HepG2 (cell line): Measurements from ENCODE around the gene ZDHHC14.

Source experiments
- FOSL2 ChIP-seq: sonication (generic); formaldehyde crosslinking; IDR thresholded peaks from 2 replicates; pipeline ENCODE4 v1.4.0; 2020; ENCODE audit warnings: missing genetic modification reagents
- MAZ ChIP-seq, 2 experiments: sonication (generic) in 1 of 2; formaldehyde crosslinking in 1 of 2; IDR thresholded peaks; 2 replicates each; pipeline versions ENCODE4 v1.5.0 to v1.6.1; 2012 to 2020; ENCODE audit warnings: low read depth in 2 of 2, mild to moderate bottlenecking in 2 of 2, borderline replicate concordance in 1 of 2, improper control_type of control experiment in 1 of 2, low read length in 1 of 2, missing genetic modification reagents in 1 of 2, moderate library complexity in 1 of 2
- MED1 ChIP-seq: sonication (generic); formaldehyde crosslinking; IDR thresholded peaks from 2 replicates; pipeline ENCODE4 v1.4.0; 2020; ENCODE audit warnings: missing genetic modification reagents
- MZF1 ChIP-seq: sonication (generic); formaldehyde crosslinking; IDR thresholded peaks from 2 replicates; pipeline ENCODE4 v1.8.1; 2023; ENCODE audit warnings: mild to moderate bottlenecking, missing genetic modification reagents, borderline replicate concordance
- NCOA1 ChIP-seq: sonication (generic); formaldehyde crosslinking; IDR thresholded peaks from 2 replicates; pipeline ENCODE4 v1.9.0; 2021; ENCODE audit warnings: missing genetic modification reagents
- ZBTB4 ChIP-seq: sonication (generic); formaldehyde crosslinking; IDR thresholded peaks from 2 replicates; pipeline ENCODE4 v1.4.0; 2020; ENCODE audit warnings: missing genetic modification reagents, mild to moderate bottlenecking, borderline replicate concordance

GRCh38 chr6:157400676-157401075, 19.7 kb downstream of the ZDHHC14 start:
- no peak for TF ChIP-seq NCOA1 (CRISPR knock-in tag)
- TF ChIP-seq FOSL2 = no peak
- no peak for TF ChIP-seq MED1 (CRISPR knock-in tag)
- no peak for TF ChIP-seq ZBTB4
- TF ChIP-seq MAZ (IDR thresholded peaks at IDR 0.05; ENCODE audit: borderline replicate concordance, low read depth, low read length) = no peak
- no peak for TF ChIP-seq MAZ (CRISPR knock-in tag; IDR thresholded peaks at IDR 0.05; ENCODE audit: low read depth)
- TF ChIP-seq MZF1 (CRISPR knock-in tag) = no peak
